A549 (cell line): ENCODE data around the gene FAM151A.

Experiments used
- BHLHE40 ChIP-seq: IDR thresholded peaks from 2 replicates; pipeline ENCODE4 v1.6.1; 2012; ENCODE audit warnings: low read depth, low read length, inconsistent platforms
- CHD4 ChIP-seq: fragments of 200-600 bp; sonication (generic); IDR thresholded peaks from 2 replicates; pipeline ENCODE4 v1.6.1; 2016; ENCODE audit warnings: antibody characterized with exemption, mild to moderate bottlenecking, borderline replicate concordance
- EP300 ChIP-seq, 2 experiments: fragments of >200 bp; sonication (Bioruptor Twin); formaldehyde crosslinking; IDR thresholded peaks; 2 replicates in 1 of 2; 3 replicates in 1 of 2; pipeline ENCODE4 v1.6.1; 2016 to 2017
- JUN ChIP-seq, 2 experiments: fragments of >200 bp; sonication (Bioruptor Twin); formaldehyde crosslinking; IDR thresholded peaks; 2 replicates in 1 of 2; 3 replicates in 1 of 2; pipeline ENCODE4 v1.6.1; 2016 to 2017
- NR3C1 ChIP-seq: fragments of >200 bp; sonication (Bioruptor Twin); formaldehyde crosslinking; IDR thresholded peaks from 3 replicates; pipeline ENCODE4 v1.6.1; 2017
- POLR2A ChIP-seq: IDR thresholded peaks from 2 replicates; pipeline ENCODE4 v1.6.1; 2012; ENCODE audit warnings: mild to moderate bottlenecking, low read length
- TFCP2L1 ChIP-seq: fragments of 250-450 bp; sonication (Bioruptor Pico); IDR thresholded peaks from 2 replicates; pipeline ENCODE4 v1.5.0; 2021; ENCODE audit warnings: mild to moderate bottlenecking
- TF ChIP-seq, protein P1 (sequence below): IDR thresholded peaks from 2 replicates; pipeline ENCODE4 v1.6.1; 2012
- TF ChIP-seq, protein P2 (sequence below): fragments of >200 bp; sonication (Bioruptor Twin); formaldehyde crosslinking; IDR thresholded peaks from 3 replicates; pipeline ENCODE4 v1.5.1; 2016
- TF ChIP-seq, protein P3 (sequence below): fragments of 450-650 bp; IDR thresholded peaks from 2 replicates; pipeline ENCODE4 v1.6.1; 2014; ENCODE audit warnings: antibody characterized with exemption

DNA sequence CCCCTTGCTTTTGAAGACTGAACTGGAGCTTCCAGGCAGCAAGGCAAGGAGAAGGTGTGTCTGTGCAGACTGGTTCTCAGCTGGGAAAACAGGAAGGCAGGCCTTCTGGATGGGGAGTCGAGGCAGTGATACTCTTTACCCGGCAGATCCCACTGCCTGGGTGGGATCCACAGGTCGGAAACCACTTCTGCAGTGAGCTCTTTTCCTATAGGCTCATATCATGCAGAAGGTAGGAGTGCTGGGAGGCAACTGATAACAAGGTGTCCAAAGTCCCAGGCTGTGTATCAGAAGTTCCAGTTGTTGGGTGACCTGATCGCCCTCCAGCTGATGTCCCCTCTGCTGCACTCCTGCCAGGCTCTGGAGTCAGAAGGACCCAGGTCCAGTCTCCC, 58.2 kb downstream of the FAM151A start:
- TF ChIP-seq EP300 (IDR thresholded peaks at IDR 0.05) (no peak), TFCP2L1 (CRISPR knock-in tag) (no peak), CHD4 (no peak), BHLHE40 (no peak), NR3C1 (no peak), JUN (IDR thresholded peaks at IDR 0.05) (no peak), POLR2A (no peak)
- TF ChIP-seq, protein P1, sequence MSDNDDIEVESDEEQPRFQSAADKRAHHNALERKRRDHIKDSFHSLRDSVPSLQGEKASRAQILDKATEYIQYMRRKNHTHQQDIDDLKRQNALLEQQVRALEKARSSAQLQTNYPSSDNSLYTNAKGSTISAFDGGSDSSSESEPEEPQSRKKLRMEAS = no peak
- TF ChIP-seq, protein P2, sequence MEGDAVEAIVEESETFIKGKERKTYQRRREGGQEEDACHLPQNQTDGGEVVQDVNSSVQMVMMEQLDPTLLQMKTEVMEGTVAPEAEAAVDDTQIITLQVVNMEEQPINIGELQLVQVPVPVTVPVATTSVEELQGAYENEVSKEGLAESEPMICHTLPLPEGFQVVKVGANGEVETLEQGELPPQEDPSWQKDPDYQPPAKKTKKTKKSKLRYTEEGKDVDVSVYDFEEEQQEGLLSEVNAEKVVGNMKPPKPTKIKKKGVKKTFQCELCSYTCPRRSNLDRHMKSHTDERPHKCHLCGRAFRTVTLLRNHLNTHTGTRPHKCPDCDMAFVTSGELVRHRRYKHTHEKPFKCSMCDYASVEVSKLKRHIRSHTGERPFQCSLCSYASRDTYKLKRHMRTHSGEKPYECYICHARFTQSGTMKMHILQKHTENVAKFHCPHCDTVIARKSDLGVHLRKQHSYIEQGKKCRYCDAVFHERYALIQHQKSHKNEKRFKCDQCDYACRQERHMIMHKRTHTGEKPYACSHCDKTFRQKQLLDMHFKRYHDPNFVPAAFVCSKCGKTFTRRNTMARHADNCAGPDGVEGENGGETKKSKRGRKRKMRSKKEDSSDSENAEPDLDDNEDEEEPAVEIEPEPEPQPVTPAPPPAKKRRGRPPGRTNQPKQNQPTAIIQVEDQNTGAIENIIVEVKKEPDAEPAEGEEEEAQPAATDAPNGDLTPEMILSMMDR = no peak
- TF ChIP-seq, protein P3, sequence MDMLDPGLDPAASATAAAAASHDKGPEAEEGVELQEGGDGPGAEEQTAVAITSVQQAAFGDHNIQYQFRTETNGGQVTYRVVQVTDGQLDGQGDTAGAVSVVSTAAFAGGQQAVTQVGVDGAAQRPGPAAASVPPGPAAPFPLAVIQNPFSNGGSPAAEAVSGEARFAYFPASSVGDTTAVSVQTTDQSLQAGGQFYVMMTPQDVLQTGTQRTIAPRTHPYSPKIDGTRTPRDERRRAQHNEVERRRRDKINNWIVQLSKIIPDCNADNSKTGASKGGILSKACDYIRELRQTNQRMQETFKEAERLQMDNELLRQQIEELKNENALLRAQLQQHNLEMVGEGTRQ = no peak
